ENCODE results near the gene LDB2.
A peak's percentile ranks its signal among the peaks of the same experiment; 100 is the strongest.

LDB2 gene

GRCh38 chr4:16757080-16757521 lies 141.3 kb downstream of the LDB2 start:
- peak; percentile 20 for DNase-seq (ENCODE audit: low spot score)

DNA sequence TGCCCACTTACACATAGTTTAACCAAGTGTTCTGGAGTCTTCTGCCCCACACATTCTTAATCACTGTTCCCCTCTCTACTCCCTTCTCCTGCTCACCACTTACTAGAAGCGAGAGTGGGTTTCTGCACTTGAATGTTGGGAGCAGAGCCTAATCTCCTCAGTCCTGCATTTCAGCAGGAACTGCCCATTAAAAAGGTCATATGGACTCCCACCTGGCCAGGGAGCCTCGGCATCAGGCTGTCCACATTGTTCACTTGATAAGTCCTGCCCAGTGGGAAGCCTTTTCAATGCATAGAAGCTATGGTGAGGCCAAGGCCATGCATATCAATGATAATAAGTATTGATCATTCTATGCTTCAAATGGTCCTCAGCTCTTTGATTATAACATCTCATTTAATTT lies 144.3 kb downstream of the LDB2 start:
- DNase-seq (ENCODE audit: low spot score), result no peak

GRCh38 chr4:16752150-16752549 lies 146.3 kb downstream of the LDB2 start:
- peak; percentile 18 for DNase-seq (ENCODE audit: low spot score)

DNA sequence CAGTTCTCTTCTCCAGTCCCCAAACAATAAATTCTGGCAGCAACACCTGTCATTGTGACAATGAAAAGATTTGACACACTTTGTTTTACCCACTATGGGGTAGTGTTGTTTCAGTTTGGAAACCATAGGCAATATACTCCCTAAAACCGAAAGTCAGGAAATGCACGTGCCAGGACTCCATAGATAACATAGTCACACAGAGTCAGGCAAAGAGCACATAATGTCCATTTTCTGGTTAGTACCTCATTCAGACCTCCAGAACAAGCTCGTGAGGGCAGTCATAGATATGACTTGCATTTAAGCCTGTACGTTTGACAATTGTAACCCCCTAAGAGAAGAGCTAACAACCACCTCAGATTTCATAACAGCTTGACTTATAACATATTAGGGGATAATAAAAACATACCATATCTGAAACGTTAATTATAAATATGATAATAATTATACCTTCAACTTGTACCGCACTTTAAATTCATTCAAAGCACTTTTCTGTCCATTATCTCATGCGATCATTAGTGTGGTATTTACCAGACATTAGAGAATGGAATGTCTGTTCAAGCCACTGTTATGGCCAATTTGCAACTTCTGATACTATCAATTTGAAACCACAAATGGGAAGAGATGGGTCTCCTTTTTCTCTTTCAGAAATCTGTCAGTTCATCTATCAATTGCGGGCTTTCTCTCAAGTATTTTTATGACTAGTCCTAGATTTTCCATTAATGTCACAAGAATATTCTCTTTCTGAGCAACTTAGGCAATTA lies 147.4 kb downstream of the LDB2 start:
- DNase-seq (ENCODE audit: low spot score), result no peak

DNA sequence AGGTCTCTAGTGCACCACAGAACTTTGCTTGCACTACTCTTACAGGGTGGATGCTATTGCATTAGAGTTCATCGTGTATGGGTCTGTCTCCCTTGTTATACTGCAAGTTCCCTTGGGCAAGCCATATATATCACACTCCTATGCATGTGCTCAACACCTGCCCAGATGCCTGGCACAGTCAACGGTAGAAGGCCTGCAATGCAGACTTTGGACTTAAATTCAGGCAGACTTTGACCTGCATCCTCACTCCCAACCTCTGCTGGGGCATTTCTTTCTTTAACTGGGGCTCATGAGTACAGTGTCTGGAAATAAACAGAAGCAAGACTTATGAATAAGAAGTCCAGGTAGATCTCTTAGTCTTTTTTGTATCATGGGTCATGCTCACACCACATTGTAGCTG lies 148.2 kb downstream of the LDB2 start:
- no peak for DNase-seq (ENCODE audit: low spot score)

GRCh38 chr4:16745887-16746286 lies 152.6 kb downstream of the LDB2 start:
- no peak for DNase-seq (ENCODE audit: low spot score)

DNA sequence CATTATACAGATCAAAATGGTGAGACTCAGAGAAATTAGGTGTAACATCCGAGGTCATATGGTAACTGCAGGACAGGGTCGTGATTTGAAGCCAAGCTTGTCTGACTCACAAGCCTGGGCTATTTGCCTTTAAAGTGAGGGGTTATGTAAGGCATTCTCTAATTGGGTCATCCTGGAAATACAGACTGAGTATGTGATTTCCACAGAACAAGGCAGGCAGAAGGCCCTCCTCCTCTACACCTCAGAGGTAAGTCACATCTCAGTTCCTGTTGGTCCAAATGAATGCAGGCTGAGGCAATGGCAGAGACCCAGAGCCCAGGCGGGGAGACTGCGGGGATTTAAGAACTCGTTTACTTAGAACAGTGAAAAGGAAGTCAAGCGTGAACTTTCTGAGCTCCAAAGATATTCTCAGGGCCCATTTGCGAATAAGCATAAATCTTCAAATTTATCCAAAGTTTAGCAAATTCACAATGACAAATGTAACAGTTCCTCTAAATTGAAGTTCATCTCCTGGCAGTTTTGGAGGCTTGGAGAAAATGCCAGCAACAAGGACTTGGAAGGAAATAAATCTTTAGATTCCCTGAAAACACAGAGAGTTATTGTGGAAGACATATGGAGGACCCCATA lies 153.3 kb downstream of the LDB2 start:
- peak; percentile 38 for DNase-seq (ENCODE audit: low spot score)

DNA sequence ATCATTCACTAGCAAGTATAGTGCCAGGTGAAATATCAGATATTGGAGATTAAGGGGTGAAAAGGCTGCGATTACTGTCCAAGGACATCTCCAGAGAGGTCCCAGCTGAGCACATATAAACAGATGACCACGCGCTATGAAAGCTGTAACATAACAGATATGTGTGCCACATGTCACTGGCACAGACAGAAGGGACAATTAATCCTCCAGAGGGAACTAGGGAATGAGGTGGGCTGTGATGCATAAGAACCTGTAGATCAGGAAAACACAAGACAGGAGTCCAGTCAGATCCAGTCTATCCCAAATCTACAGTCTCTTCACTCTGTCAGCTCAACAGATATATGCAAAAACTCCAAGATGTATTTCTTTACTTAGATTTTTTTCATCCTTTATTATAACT lies 157.2 kb downstream of the LDB2 start:
- DNase-seq (ENCODE audit: low spot score), result no peak

DNA sequence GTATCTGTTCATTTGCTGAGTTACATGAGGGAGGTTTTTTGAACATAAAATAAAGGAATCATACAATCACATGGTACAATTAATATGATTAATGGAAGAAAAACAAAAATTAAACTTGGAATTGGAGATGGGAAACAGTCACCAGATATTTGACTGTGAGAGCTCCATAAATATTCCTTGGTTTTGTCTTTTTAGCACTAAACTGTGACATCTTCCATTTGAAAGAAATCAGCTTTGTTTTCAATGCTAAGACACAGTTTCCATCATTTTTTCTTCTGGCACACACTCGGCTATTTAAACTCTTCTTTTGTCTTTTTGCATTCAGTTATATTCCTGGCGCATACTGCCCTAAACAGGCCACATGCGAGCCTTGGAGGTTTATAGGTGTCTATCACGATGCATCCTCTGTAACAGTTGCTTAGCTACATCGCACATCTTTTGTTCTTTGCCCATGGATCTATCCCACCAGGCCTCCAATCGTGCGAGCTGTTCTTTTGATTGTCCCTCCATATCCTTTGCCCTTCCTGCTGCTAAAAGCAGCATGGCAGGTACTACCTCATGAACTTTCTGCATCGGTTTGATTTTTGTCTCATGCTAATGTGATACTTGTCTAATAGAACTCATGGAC lies 158.3 kb downstream of the LDB2 start:
- DNase-seq (ENCODE audit: low spot score), result no peak

- DNase-seq (ENCODE audit: low spot score), result no peak
Measured at GRCh38 chr4:16738558-16738957, 159.9 kb downstream of the LDB2 start.

DNA sequence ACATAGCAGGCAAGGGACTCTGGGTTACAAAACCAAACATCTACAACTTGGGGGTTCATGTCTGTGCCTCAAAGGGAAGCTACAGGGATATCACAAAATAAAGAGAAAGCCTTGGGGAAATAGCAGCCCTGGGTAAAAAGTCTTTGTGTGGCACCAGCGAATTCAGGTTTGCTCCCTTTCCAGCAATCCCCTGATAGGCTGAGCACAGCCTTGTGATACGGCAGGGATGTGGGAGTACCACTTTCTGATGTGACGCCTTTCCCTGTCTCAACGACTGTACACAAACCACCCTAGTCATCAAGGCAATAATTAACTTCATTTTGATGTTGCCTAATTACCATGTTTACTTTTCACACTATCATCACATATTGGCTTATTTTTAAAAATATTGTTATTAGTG lies 164.9 kb downstream of the LDB2 start:
- DNase-seq (ENCODE audit: low spot score), result no peak

DNA sequence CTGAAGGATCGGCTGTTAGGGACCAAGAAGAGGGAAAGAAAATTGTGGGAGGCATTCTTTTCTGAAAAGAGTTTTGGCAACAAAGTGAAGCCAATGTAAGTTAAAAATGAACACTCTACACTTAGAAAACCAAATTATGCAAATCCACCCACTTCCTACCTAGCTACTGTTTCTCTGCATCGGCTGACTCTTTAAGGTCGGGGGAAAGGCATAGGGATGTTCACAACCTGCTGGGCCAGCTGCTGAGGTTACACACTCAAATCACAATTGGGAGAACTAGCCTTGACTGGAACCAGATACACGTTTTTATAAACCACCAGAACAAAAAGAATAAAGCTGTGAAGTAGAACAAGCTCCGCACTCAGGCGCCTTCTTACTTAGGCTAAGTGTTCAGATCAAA lies 165.7 kb downstream of the LDB2 start:
- no peak for DNase-seq (ENCODE audit: low spot score)

GRCh38 chr4:16731776-16732380 lies 166.6 kb downstream of the LDB2 start:
- no peak for DNase-seq (ENCODE audit: low spot score)

GRCh38 chr4:16730522-16731205 lies 167.8 kb downstream of the LDB2 start:
- DNase-seq (ENCODE audit: low spot score), result no peak

DNA sequence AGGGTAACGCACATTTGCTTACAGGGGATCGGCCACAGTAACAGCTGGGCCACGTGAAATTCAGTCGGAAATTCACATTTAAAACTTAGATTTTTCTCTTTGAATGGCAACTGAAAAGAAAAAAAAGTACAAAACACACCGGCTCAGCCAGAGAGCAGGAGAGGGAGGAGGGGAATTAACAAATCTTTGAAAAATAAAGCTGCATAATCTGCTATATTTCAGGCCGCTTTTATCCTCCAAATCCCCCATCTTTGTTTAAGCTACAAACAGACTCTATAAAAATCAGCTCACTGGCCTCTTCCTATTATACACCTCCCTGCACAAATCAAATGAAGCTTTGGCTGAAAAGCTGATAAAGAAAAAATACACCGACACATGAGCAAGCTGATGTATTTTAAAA lies 169.1 kb downstream of the LDB2 start:
- no peak for DNase-seq (ENCODE audit: low spot score)

GRCh38 chr4:16728849-16729248 lies 169.6 kb downstream of the LDB2 start:
- no peak for DNase-seq (ENCODE audit: low spot score)

DNA sequence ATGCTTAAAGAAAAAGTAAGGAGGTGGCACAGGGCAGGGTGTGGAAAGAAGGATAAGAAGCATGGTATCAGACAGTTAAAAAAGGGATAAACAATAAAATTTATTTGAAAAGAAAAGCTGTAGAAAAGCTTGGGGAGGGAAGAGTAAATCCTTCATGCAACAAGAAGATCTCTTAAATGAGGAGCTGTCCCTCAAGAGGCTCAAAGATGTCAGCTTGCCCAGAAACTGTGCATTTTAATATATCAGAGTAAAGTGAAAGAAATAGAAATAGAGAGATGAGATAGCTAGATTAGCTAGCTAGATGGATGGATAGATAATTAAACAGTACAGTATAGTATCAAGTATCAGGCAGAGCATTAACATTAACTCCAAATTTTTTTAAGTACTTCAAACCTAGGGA lies 170.3 kb downstream of the LDB2 start:
- DNase-seq (ENCODE audit: low spot score), result no peak

- no peak for DNase-seq (ENCODE audit: low spot score)
Measured at GRCh38 chr4:16727218-16727617, 171.2 kb downstream of the LDB2 start.

GRCh38 chr4:16726368-16727050 lies 171.9 kb downstream of the LDB2 start:
- DNase-seq (ENCODE audit: low spot score), result no peak

GRCh38 chr4:16725252-16725651 lies 173.2 kb downstream of the LDB2 start:
- no peak for DNase-seq (ENCODE audit: low spot score)

DNA sequence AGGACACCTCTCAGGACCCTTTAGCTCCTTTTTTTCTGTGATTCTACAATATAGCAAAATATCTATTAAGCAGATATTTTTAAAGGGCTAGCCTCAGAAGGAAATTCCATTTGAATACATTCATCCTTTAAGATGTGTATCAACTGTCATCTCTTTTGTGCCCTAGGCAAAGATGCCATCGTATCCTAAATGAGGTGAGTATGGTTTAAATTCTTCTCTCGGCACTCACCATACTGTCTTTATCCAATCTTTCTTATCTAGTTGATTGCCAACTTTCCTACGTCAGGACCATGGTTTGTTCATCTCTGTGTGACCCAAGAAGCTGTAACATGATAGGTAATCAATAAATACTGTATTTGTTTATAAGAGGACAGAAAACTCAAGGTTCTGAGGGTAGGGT lies 176.0 kb downstream of the LDB2 start:
- no peak for DNase-seq (ENCODE audit: low spot score)
